Nasal cavity respiratory epithelium epithelial cell of viscerocranial mucosa (primary cell): ENCODE measurements around the gene HCK. TPM values are rescaled to one million over a fixed set of nuclear protein-coding genes. Genes with fewer than 3 reads are reported as not detected.

ENCODE experiments used
- total RNA-seq: library from RNA; depleted of rRNA; stranded (reverse); fragments of >200 nt; gene quantifications from 2 replicates; pipeline ENCODE4 v1.2.3, GENCODE V29; 2014

Gene HCK
- not detected in 2 replicates for total RNA-seq

GRCh38 chr20:32052090-32052777 is at the start of gene HCK:
TSS of gene HCK (plus strand) at chr20:32052242.

GRCh38 chr20:32010101-32010500 is 41.9 kb upstream of the HCK start, which contains the start of gene CCM2L:
TSS of gene CCM2L (plus strand) at chr20:32010438. CDS start at chr20:32010455, 17 bp downstream.

GRCh38 chr20:32109392-32110172 is 57.5 kb downstream of the HCK start, which contains the start of gene TM9SF4:
TSS of gene TM9SF4 (plus strand) at chr20:32109714. CDS start at chr20:32109741, 27 bp downstream.

Other genes starting within 250 kb of the HCK start
- gene MYLK2, start 232.9 kb upstream of the HCK start, total RNA-seq, result not detected in 2 replicates
- gene FOXS1, start 206.6 kb upstream of the HCK start, total RNA-seq, result not detected in 2 replicates
- 0.34 TPM in 1 of 2 replicates, not detected in the other for gene DUSP15, start 181.7 kb upstream of the HCK start, total RNA-seq
- not detected in 2 replicates for gene TTLL9, start 181.6 kb upstream of the HCK start, total RNA-seq
- 6.8 and 7.3 TPM in 2 replicates for gene PDRG1, start 100.2 kb upstream of the HCK start, total RNA-seq
- not detected in 2 replicates for gene XKR7, start 84.1 kb upstream of the HCK start, total RNA-seq
- not detected in 2 replicates for gene CCM2L, start 41.8 kb upstream of the HCK start, total RNA-seq
- gene TM9SF4, start 57.5 kb downstream of the HCK start, total RNA-seq, result 29.7 and 52.4 TPM in 2 replicates
- gene PLAGL2, start 155.5 kb downstream of the HCK start, total RNA-seq, result 7.2 and 11.4 TPM in 2 replicates
- gene POFUT1, start 155.6 kb downstream of the HCK start, total RNA-seq, result 42.7 and 49.1 TPM in 2 replicates
- 15.4 and 27.4 TPM in 2 replicates for gene KIF3B, start 225.4 kb downstream of the HCK start, total RNA-seq